GM18951 (cell line): Measurements from ENCODE around the gene PTPN11.

Source experiments
- POLR2A ChIP-seq: IDR thresholded peaks from 4 replicates; pipeline ENCODE4 v1.6.1; 2011; ENCODE audit warnings: mild to moderate bottlenecking; ENCODE audit not compliant: insufficient read length, insufficient read depth; ENCODE audit errors: extremely low read depth
- in situ Hi-C: fragments of 300-500 bp; cut with MboI; formaldehyde crosslinking; loops from one replicate; pipeline ENCODE4 v1.12.0; 2022; ENCODE audit warnings: low sequenced_read_pairs, mixed read lengths, inconsistent platforms; ENCODE audit not compliant: unreplicated experiment

The PTPN11 gene

GRCh38 chr12:112523856-112524255 lies 105.1 kb downstream of the PTPN11 start:
- in situ Hi-C loops = no loop called here
- TF ChIP-seq POLR2A = no peak

- in situ Hi-C loops = no loop called here
These were observed 105.5 kb downstream of the PTPN11 start for GRCh38 chr12:112524269-112524668.

GRCh38 chr12:112524676-112525425 lies 106.1 kb downstream of the PTPN11 start:
- no peak for TF ChIP-seq POLR2A
- in situ Hi-C loops = no loop called here

More at GRCh38 chr12:112524269-112524668, 105.5 kb downstream of the PTPN11 start:
- no peak for TF ChIP-seq POLR2A

GRCh38 chr12:112525426-112525809 lies 106.7 kb downstream of the PTPN11 start:
- TF ChIP-seq POLR2A = no peak

GRCh38 chr12:112527082-112527481 lies 108.3 kb downstream of the PTPN11 start:
- TF ChIP-seq POLR2A = no peak
- in situ Hi-C loops = no loop called here

More at GRCh38 chr12:112525426-112525809, 106.7 kb downstream of the PTPN11 start:
- in situ Hi-C loops = no loop called here

- TF ChIP-seq POLR2A = no peak
- in situ Hi-C loops = no loop called here
These were observed 108.8 kb downstream of the PTPN11 start for GRCh38 chr12:112527501-112527900.

GRCh38 chr12:112528521-112528920 lies 109.8 kb downstream of the PTPN11 start:
- TF ChIP-seq POLR2A = no peak

GRCh38 chr12:112530941-112531340 lies 112.2 kb downstream of the PTPN11 start:
- TF ChIP-seq POLR2A = no peak
- in situ Hi-C loops = no loop called here

More at GRCh38 chr12:112528521-112528920, 109.8 kb downstream of the PTPN11 start:
- in situ Hi-C loops = no loop called here

GRCh38 chr12:112532106-112532505 lies 113.4 kb downstream of the PTPN11 start:
- in situ Hi-C loops = no loop called here
- TF ChIP-seq POLR2A = no peak

GRCh38 chr12:112533528-112533927 lies 114.8 kb downstream of the PTPN11 start:
- in situ Hi-C loops = no loop called here
- TF ChIP-seq POLR2A = no peak

GRCh38 chr12:112535017-112535416 lies 116.3 kb downstream of the PTPN11 start:
- in situ Hi-C loops = no loop called here
- no peak for TF ChIP-seq POLR2A

GRCh38 chr12:112535637-112536366 lies 117.1 kb downstream of the PTPN11 start:
- TF ChIP-seq POLR2A = no peak
- in situ Hi-C loops = no loop called here

- in situ Hi-C loops = no loop called here
- TF ChIP-seq POLR2A = no peak
These were observed 117.6 kb downstream of the PTPN11 start for GRCh38 chr12:112536367-112536730.
